Parathyroid adenoma (tissue), 2 donors: ENCODE data around the gene SLC49A4.

Experiments used
- H2AFZ ChIP-seq: fragments of 300-600 bp; sonication (generic); one replicate; pipeline ENCODE4 v1.7.0; 2017; ENCODE audit warnings: antibody characterized with exemption, mild to moderate bottlenecking
- H3K27ac ChIP-seq: fragments of 300-600 bp; sonication (generic); one replicate; pipeline ENCODE4 v1.7.0; 2017
- H3K27me3 ChIP-seq: fragments of 300-600 bp; sonication (generic); one replicate; pipeline ENCODE4 v1.7.0; 2017; ENCODE audit warnings: low read length; ENCODE audit not compliant: control insufficient read depth, insufficient read depth
- H3K36me3 ChIP-seq: fragments of 300-600 bp; sonication (generic); one replicate; pipeline ENCODE4 v1.7.0; 2017; ENCODE audit warnings: low read length; ENCODE audit not compliant: control insufficient read depth, insufficient read depth
- H3K4me1 ChIP-seq: fragments of 300-600 bp; sonication (generic); one replicate; pipeline ENCODE4 v1.7.0; 2017; ENCODE audit warnings: control low read depth
- H3K4me2 ChIP-seq: fragments of 300-600 bp; sonication (generic); one replicate; pipeline ENCODE4 v1.7.0; 2017; ENCODE audit warnings: low read length
- H3K4me3 ChIP-seq: fragments of 300-600 bp; sonication (generic); one replicate; pipeline ENCODE4 v1.7.0; 2017; ENCODE audit warnings: low read depth, low read length
- H3K79me2 ChIP-seq: fragments of 300-600 bp; sonication (generic); one replicate; pipeline ENCODE4 v1.7.0; 2017; ENCODE audit warnings: control low read depth
- H3K9ac ChIP-seq: fragments of 300-600 bp; sonication (generic); one replicate; pipeline ENCODE4 v1.7.0; 2017; ENCODE audit warnings: mild to moderate bottlenecking
- H3K9me3 ChIP-seq: fragments of 300-600 bp; sonication (generic); one replicate; pipeline ENCODE4 v1.7.0; 2017; ENCODE audit warnings: low read length; ENCODE audit not compliant: control insufficient read depth
- TF ChIP-seq, protein P1 (sequence below): fragments of 300-600 bp; sonication (generic); IDR thresholded peaks from one replicate; pipeline ENCODE4 v1.7.0; 2017; ENCODE audit warnings: antibody characterized with exemption, mild to moderate bottlenecking
- donor health status: primary hyperparathyroidism.

The SLC49A4 gene

DNA sequence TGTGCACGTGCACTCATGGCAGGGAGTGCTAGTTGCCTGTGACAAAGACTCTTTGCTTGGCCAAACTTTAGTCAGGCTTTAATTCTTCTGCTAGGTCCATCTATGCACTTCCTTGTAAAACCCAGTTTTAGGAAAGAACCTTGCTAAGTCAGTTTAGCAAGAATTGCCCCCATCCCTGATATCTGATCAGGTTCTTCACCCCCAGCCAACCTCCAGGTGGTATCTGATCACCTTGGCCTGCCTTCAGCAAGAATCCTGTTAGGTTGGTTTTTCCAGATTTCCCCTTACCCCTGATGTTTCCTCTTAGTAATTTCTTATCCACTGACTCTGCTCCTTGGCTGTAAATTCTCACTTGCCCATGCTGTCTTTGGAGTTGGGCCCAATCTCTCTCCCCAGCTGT lies 9.6 kb upstream of the SLC49A4 start:
- no peak overlapping the region for H3K9ac ChIP-seq
- no peaks in the 10 kb centered on the region for H3K36me3 ChIP-seq
- H3K27ac ChIP-seq: no peak overlapping the region
- H2AFZ ChIP-seq: no peak overlapping the region
- TF ChIP-seq, protein P1, sequence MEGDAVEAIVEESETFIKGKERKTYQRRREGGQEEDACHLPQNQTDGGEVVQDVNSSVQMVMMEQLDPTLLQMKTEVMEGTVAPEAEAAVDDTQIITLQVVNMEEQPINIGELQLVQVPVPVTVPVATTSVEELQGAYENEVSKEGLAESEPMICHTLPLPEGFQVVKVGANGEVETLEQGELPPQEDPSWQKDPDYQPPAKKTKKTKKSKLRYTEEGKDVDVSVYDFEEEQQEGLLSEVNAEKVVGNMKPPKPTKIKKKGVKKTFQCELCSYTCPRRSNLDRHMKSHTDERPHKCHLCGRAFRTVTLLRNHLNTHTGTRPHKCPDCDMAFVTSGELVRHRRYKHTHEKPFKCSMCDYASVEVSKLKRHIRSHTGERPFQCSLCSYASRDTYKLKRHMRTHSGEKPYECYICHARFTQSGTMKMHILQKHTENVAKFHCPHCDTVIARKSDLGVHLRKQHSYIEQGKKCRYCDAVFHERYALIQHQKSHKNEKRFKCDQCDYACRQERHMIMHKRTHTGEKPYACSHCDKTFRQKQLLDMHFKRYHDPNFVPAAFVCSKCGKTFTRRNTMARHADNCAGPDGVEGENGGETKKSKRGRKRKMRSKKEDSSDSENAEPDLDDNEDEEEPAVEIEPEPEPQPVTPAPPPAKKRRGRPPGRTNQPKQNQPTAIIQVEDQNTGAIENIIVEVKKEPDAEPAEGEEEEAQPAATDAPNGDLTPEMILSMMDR: no peak
- no peaks in the 10 kb centered on the region for H3K27me3 ChIP-seq
- no peaks in the 10 kb centered on the region for H3K79me2 ChIP-seq
- no peak overlapping the region for H3K4me3 ChIP-seq
- no peaks in the 10 kb centered on the region for H3K4me1 ChIP-seq
- no peaks in the 10 kb centered on the region for H3K9me3 ChIP-seq
- H3K4me2 ChIP-seq: no peak overlapping the region

DNA sequence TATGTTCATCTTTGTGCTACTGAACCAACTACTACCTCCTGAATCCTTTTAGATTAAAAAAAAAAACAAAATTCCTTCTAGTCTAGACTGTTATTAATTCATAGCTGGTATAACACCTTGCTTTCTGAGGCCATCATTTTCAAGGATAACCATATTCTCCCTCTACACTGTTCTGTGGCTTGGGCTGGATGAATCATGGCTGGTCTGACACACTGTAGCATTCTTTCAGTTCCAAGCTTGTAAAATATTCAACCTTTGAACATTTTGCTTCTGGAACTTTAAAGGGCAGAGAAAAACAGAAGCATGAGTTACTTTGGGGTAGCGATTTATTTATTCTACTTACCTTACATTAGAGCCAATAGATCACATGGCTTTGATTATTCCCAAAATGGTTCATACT lies 8.8 kb upstream of the SLC49A4 start:
- no peak overlapping the region for H3K27ac ChIP-seq

DNA sequence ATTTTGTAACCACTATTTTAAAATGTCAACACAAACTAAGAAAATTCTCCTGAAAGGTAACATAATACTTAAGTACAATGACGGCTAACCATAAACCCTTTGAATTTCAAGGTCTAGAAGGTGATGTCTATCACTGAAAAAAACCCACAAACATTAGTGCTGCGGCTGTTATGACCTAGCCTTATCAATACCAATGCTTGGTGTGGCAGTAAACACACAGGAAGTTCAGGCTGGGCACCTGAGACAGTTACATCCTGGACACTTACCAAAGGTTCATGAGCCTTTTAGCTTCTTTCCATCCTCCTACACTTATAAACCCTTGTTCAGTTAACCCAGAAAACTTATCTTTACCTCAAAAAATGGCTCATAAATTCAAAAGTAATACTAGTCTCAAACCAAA lies 7.0 kb upstream of the SLC49A4 start:
- Histone ChIP-seq H3K27me3 (no peaks in the 10 kb centered on the region), H3K4me2 (no peak overlapping the region), H3K36me3 (no peaks in the 10 kb centered on the region), H3K9ac (no peak overlapping the region), H3K9me3 (no peaks in the 10 kb centered on the region), H3K79me2 (no peaks in the 10 kb centered on the region), H2AFZ (no peak overlapping the region), H3K4me3 (no peak overlapping the region), H3K27ac (no peak overlapping the region), H3K4me1 (no peaks in the 10 kb centered on the region)
- TF ChIP-seq, protein P1: no peak

More for the DNA sequence above, 8.8 kb upstream of the SLC49A4 start:
- Histone ChIP-seq H3K79me2 (no peaks in the 10 kb centered on the region), H3K9ac (no peak overlapping the region), H3K4me1 (no peaks in the 10 kb centered on the region), H3K4me2 (no peak overlapping the region), H3K36me3 (no peaks in the 10 kb centered on the region), H3K9me3 (no peaks in the 10 kb centered on the region), H3K4me3 (no peak overlapping the region), H2AFZ (no peak overlapping the region), H3K27me3 (no peaks in the 10 kb centered on the region)
- TF ChIP-seq, protein P1: no peak

DNA sequence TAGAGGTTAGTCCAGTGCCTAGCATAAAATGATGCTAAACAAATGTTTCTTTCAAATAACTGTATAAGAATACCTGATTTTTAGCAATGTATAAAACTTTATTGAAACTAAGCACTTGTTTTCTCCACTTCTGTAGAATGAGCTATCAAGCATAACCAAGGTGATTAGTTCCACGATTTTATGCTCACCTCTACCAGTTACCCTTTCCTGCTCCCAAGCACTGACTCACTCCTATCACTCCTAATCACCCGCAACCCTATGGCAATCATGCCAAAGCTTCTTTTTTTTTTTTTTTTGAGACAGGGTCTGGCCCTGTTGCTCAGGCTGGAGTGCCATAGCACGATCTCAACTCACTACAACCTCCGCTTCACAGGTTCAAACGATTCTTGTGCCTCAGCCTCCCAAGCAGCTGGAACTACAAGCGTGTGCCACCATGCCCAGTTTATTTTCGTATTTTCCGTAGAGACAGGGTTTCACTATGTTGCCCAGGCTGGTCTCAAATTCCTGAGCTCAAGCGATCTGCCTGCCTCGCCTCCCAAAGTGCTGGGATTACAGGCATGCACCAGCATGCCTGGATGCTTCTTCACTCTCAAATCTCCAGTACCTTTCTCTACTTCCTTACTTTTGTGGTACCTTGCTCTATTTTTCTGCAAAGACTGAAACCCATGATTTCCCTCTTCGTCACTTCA lies 5.1 kb upstream of the SLC49A4 start:
- H3K9me3 ChIP-seq: no peaks in the 10 kb centered on the region
- H3K4me1 ChIP-seq: peaks cover 5% of the 10 kb centered on the region
- H3K27ac ChIP-seq: no peak overlapping the region
- TF ChIP-seq, protein P1: no peak
- no peaks in the 10 kb centered on the region for H3K36me3 ChIP-seq
- H3K4me2 ChIP-seq: no peak overlapping the region
- no peak overlapping the region for H2AFZ ChIP-seq
- H3K4me3 ChIP-seq: no peak overlapping the region
- no peaks in the 10 kb centered on the region for H3K27me3 ChIP-seq
- H3K9ac ChIP-seq: no peak overlapping the region
- no peaks in the 10 kb centered on the region for H3K79me2 ChIP-seq
